Liver (tissue), 9 donors: ENCODE measurements around the gene FLG2. TPM values are rescaled to one million over a fixed set of nuclear protein-coding genes. Genes with fewer than 3 reads are reported as not detected.

ENCODE experiments used
- DNase-seq: peaks from one replicate; pipeline ENCODE4 v3.0.0-alpha.2; 2017; ENCODE audit warnings: low spot score
- H3K27ac ChIP-seq, 2 donors: one replicate each; pipeline ENCODE4 v1.7.0; 2013; ENCODE audit warnings: inconsistent platforms in 2 of 2, low read length in 2 of 2, control low read depth in 1 of 2, low read depth in 1 of 2, mild to moderate bottlenecking in 1 of 2
- H3K27me3 ChIP-seq, 4 donors: one replicate each; pipeline versions ENCODE4 v1.6.1 to v1.7.0; 2013; ENCODE audit warnings: low read length in 3 of 4, inconsistent platforms in 1 of 4, mild to moderate bottlenecking in 1 of 4, moderate library complexity in 1 of 4; ENCODE audit not compliant: control insufficient read depth in 4 of 4, insufficient read depth in 4 of 4
- H3K36me3 ChIP-seq, 4 donors: one replicate each; pipeline versions ENCODE4 v1.6.1 to v1.7.0; 2013; ENCODE audit warnings: low read length in 3 of 4, mild to moderate bottlenecking in 3 of 4, low read depth in 1 of 4, moderate library complexity in 1 of 4; ENCODE audit not compliant: control insufficient read depth in 4 of 4, insufficient read depth in 3 of 4
- H3K4me1 ChIP-seq, 4 donors: one replicate each; pipeline versions ENCODE4 v1.6.1 to v1.7.0; 2013; ENCODE audit warnings: low read length in 3 of 4, mild to moderate bottlenecking in 3 of 4, moderate library complexity in 1 of 4; ENCODE audit not compliant: control insufficient read depth in 4 of 4, insufficient read depth in 4 of 4
- H3K4me3 ChIP-seq, 3 donors: one replicate each; pipeline versions ENCODE4 v1.6.1 to v1.7.0; 2013; ENCODE audit warnings: low read length in 3 of 3, control low read depth in 1 of 3, low read depth in 1 of 3, mild to moderate bottlenecking in 1 of 3
- H3K9ac ChIP-seq, 2 donors: one replicate each; pipeline ENCODE4 v1.7.0; 2013; ENCODE audit warnings: low read length in 2 of 2, mild to moderate bottlenecking in 2 of 2, moderate library complexity in 2 of 2, control low read depth in 1 of 2, low read depth in 1 of 2
- H3K9me3 ChIP-seq, 4 donors: one replicate each; pipeline versions ENCODE4 v1.6.1 to v1.7.0; 2013; ENCODE audit warnings: low read length in 3 of 4; ENCODE audit not compliant: control insufficient read depth in 4 of 4
- ATF3 ChIP-seq: IDR thresholded peaks from 2 replicates; pipeline ENCODE4 v1.6.1; 2016; ENCODE audit warnings: antibody characterized with exemption
- CTCF ChIP-seq: fragments of 150-350 bp; IDR thresholded peaks from 2 replicates; pipeline ENCODE4 v1.5.1; 2017; ENCODE audit warnings: improper control_type of control experiment, low read depth, low read length; ENCODE audit not compliant: missing input control
- EGR1 ChIP-seq, 2 donors: IDR thresholded peaks; 2 replicates each; pipeline ENCODE4 v1.6.1; 2016 to 2018; ENCODE audit warnings: antibody characterized with exemption in 2 of 2, low read depth in 2 of 2
- FOXA1 ChIP-seq: IDR thresholded peaks from 2 replicates; pipeline ENCODE4 v1.6.1; 2016; ENCODE audit warnings: antibody characterized with exemption
- FOXA2 ChIP-seq: IDR thresholded peaks from 2 replicates; pipeline ENCODE4 v1.6.1; 2016; ENCODE audit warnings: antibody characterized with exemption
- GABPA ChIP-seq, 2 donors: IDR thresholded peaks in 1 of 2; conservative IDR thresholded peaks in 1 of 2; 2 replicates each; pipeline ENCODE4 v1.6.1; 2016; ENCODE audit warnings: antibody characterized with exemption in 2 of 2, mild to moderate bottlenecking in 1 of 2, moderate library complexity in 1 of 2
- HNF4A ChIP-seq, 2 donors: conservative IDR thresholded peaks; 2 replicates each; pipeline ENCODE4 v1.6.1; 2016; ENCODE audit warnings: antibody characterized with exemption in 2 of 2, mild to moderate bottlenecking in 2 of 2
- HNF4G ChIP-seq: IDR thresholded peaks from 2 replicates; pipeline ENCODE4 v1.6.1; 2016; ENCODE audit warnings: antibody characterized with exemption
- JUND ChIP-seq, 2 donors: IDR thresholded peaks; 2 replicates each; pipeline ENCODE4 v1.6.1; 2016; ENCODE audit warnings: antibody characterized with exemption in 2 of 2
- MAX ChIP-seq: IDR thresholded peaks from 2 replicates; pipeline ENCODE4 v1.6.1; 2016; ENCODE audit warnings: antibody characterized with exemption
- NR2F2 ChIP-seq: IDR thresholded peaks from 2 replicates; pipeline ENCODE4 v1.6.1; 2016; ENCODE audit warnings: antibody characterized with exemption
- RAD21 ChIP-seq, 2 donors: IDR thresholded peaks; 2 replicates each; pipeline ENCODE4 v1.6.1; 2016; ENCODE audit warnings: antibody characterized with exemption in 2 of 2, mild to moderate bottlenecking in 2 of 2
- REST ChIP-seq: IDR thresholded peaks from 2 replicates; pipeline ENCODE4 v1.6.1; 2016; ENCODE audit warnings: antibody characterized with exemption, mild to moderate bottlenecking
- RXRA ChIP-seq, 2 donors: IDR thresholded peaks; 2 replicates each; pipeline ENCODE4 v1.6.1; 2017 to 2018; ENCODE audit warnings: antibody characterized with exemption in 2 of 2, mild to moderate bottlenecking in 1 of 2
- SP1 ChIP-seq: IDR thresholded peaks from 2 replicates; pipeline ENCODE4 v1.6.1; 2018; ENCODE audit warnings: antibody characterized with exemption, mild to moderate bottlenecking
- TAF1 ChIP-seq: conservative IDR thresholded peaks from 2 replicates; pipeline ENCODE4 v1.6.1; 2016; ENCODE audit warnings: antibody characterized with exemption, mild to moderate bottlenecking
- YY1 ChIP-seq: IDR thresholded peaks from 2 replicates; pipeline ENCODE4 v1.6.1; 2016; ENCODE audit warnings: antibody characterized with exemption, mild to moderate bottlenecking
- ZBTB33 ChIP-seq: IDR thresholded peaks from 2 replicates; pipeline ENCODE4 v1.6.1; 2016; ENCODE audit warnings: antibody characterized with exemption
- WGBS: extraction: QIAGEN DNeasy Blood & Tissue Kit; methylation state at CpG from one replicate; pipeline ENCODE4 v1.1.7; 2013; 5-methylcytosine and 5-hydroxymethylcytosine counted together
- polyA plus RNA-seq, 2 donors: library from polyadenylated mRNA; stranded (reverse) in 1 of 2; unstranded in 1 of 2; fragments of 200-250 nt in 1 of 2; fragments of >200 nt in 1 of 2; fragmentation: Nextera tagmentation in 1 of 2; extraction: Ambion mirVana in 1 of 2; gene quantifications; one replicate each; pipeline versions ENCODE4 v1.2.1 to v1.2.3, GENCODE V29; 2013 to 2015
- total RNA-seq, 2 donors: library from RNA; depleted of rRNA; stranded (reverse); fragments of >200 nt; gene quantifications; one replicate each; pipeline ENCODE4 v1.2.3, GENCODE V29; 2014
- donor health status: healthy.
- donor health status: healthy.
- donor health status: healthy.
- donor health status: healthy.
- donor health status: healthy.

The FLG2 gene
- total and polyA plus RNA-seq, 4 donors = not detected

- Histone ChIP-seq H3K36me3 (no peaks in the 10 kb centered on the region), H3K9ac (no peak overlapping the region), H3K9me3 (peaks cover 0 to 8% (median under 1%) of the 10 kb centered on the region in 4 donors), H3K4me3 (no peak overlapping the region), H3K4me1 (no peaks in the 10 kb centered on the region), H3K27ac (no peak overlapping the region), H3K27me3 (no peaks in the 10 kb centered on the region)
- no peak for TF ChIP-seq EGR1 (IDR thresholded peaks at IDR 0.05; ENCODE audit: low read depth in 2 of 2)
- no peak for TF ChIP-seq TAF1
- TF ChIP-seq FOXA1 = no peak
- TF ChIP-seq NR2F2 = no peak
- WGBS = 81% methylated on average over 1 of the region's 1 CpG
- no peak for DNase-seq
Measured at GRCh38 chr1:152372672-152373071, 12.9 kb upstream of the FLG2 start.

GRCh38 chr1:152367436-152367835 lies 7.6 kb upstream of the FLG2 start:
- Histone ChIP-seq H3K27me3 (no peaks in the 10 kb centered on the region), H3K9me3 (peaks cover 0 to 8% (median under 1%) of the 10 kb centered on the region in 4 donors), H3K9ac (no peak overlapping the region), H3K27ac (no peak overlapping the region), H3K36me3 (no peaks in the 10 kb centered on the region), H3K4me3 (no peak overlapping the region), H3K4me1 (no peaks in the 10 kb centered on the region)
- DNase-seq = no peak
- no peak for TF ChIP-seq HNF4A (conservative IDR thresholded peaks at IDR 0.05)
- TF ChIP-seq ATF3 = no peak
- TF ChIP-seq GABPA (IDR thresholded peaks at IDR 0.05 in 1 of 2, conservative IDR thresholded peaks at IDR 0.05 in 1 of 2) = no peak
- no peak for TF ChIP-seq FOXA1
- no peak for TF ChIP-seq JUND (IDR thresholded peaks at IDR 0.05)
- TF ChIP-seq ZBTB33 = no peak
- TF ChIP-seq RXRA (IDR thresholded peaks at IDR 0.05) = no peak
- TF ChIP-seq TAF1 = no peak
- no peak for TF ChIP-seq FOXA2
- TF ChIP-seq REST = no peak
- no peak for TF ChIP-seq HNF4G
- no peak for TF ChIP-seq RAD21 (IDR thresholded peaks at IDR 0.05)
- no peak for TF ChIP-seq NR2F2
- no peak for TF ChIP-seq CTCF
- no peak for TF ChIP-seq MAX
- no peak for TF ChIP-seq EGR1 (IDR thresholded peaks at IDR 0.05; ENCODE audit: low read depth in 2 of 2)
- TF ChIP-seq YY1 = no peak
- TF ChIP-seq SP1 = no peak
- 48% methylated on average over 1 of the region's 1 CpG for whole genome bisulfite sequencing
